Endothelial cell of umbilical vein (primary cell): ENCODE measurements around the gene GNAS-AS1. TPM values are rescaled to one million over a fixed set of nuclear protein-coding genes. Genes with fewer than 3 reads are reported as not detected.

Source experiments
- BruUV-seq: library from RNA; stranded (reverse); fragments of 400-500 nt; replicated peaks from 2 replicates; lab custom pipeline; 2021; lab: Mats Ljungman, UMichigan
- CTCF ChIA-PET: fragments of 300-600, 350-600 bp; sonication (Branson Sonifier 250); formaldehyde crosslinking; loops from one replicate; lab custom pipeline; 2021; ENCODE audit warnings: antibody characterized with exemption, inconsistent platforms; lab: Charles Lee
- POLR2A ChIA-PET: fragments of 300-600, 350-600 bp; sonication (Branson Sonifier 250); formaldehyde crosslinking; loops from one replicate; lab custom pipeline; 2021; ENCODE audit warnings: antibody characterized with exemption, inconsistent platforms; lab: Charles Lee
- DNase-seq: peaks from one replicate; pipeline ENCODE4 v3.0.0-alpha.2; 2011; ENCODE audit warnings: low read depth, low spot score
- FAIRE-seq: peaks from 2 replicates; lab custom pipeline; 2011; peaks lifted over from hg19 to GRCh38; lab: Jason Lieb, UNC
- H2AFZ ChIP-seq: 2 replicates; pipeline ENCODE4 v1.6.0; 2012; ENCODE audit warnings: low read depth, low read length, control low read depth, inconsistent platforms
- H3K27ac ChIP-seq: 2 replicates; pipeline ENCODE4 v1.5.1; 2011; ENCODE audit warnings: low read depth, mild to moderate bottlenecking, control low read depth, low read length, moderate library complexity; ENCODE audit not compliant: insufficient read depth
- H3K27me3 ChIP-seq, 2 experiments: 2 replicates each; pipeline versions ENCODE4 v1.6.0 to v1.6.1; 2011; ENCODE audit warnings: low read length in 2 of 2, mixed read lengths in 1 of 2; ENCODE audit not compliant: control insufficient read depth in 2 of 2, insufficient read depth in 2 of 2
- H3K36me3 ChIP-seq, 2 experiments: 2 replicates in 1 of 2; 3 replicates in 1 of 2; pipeline ENCODE4 v1.5.1; 2011; ENCODE audit warnings: low read length in 2 of 2, mild to moderate bottlenecking in 1 of 2, moderate library complexity in 1 of 2; ENCODE audit not compliant: control insufficient read depth in 2 of 2, insufficient read depth in 2 of 2; ENCODE audit errors: extremely low read depth in 1 of 2
- H3K4me1 ChIP-seq: 3 replicates; pipeline ENCODE4 v1.5.1; 2011; ENCODE audit warnings: mild to moderate bottlenecking, low read length; ENCODE audit not compliant: control insufficient read depth, insufficient read depth; ENCODE audit errors: extremely low read depth
- H3K4me2 ChIP-seq: 2 replicates; pipeline ENCODE4 v1.6.1; 2011; ENCODE audit warnings: low read length, control low read depth, mixed read lengths; ENCODE audit not compliant: insufficient read depth
- H3K4me3 ChIP-seq, 3 experiments: fragments of 200-600 bp in 1 of 3; sonication (generic), shearing (Covaris generic) in 1 of 3; replicated peaks in 1 of 3; 2 replicates each; pipeline ENCODE4 v1.5.1; 2011 to 2016; ENCODE audit warnings: control low read depth in 3 of 3, low read length in 3 of 3, mild to moderate bottlenecking in 2 of 3, inconsistent platforms in 1 of 3, low read depth in 1 of 3, moderate library complexity in 1 of 3; ENCODE audit not compliant: insufficient read depth in 1 of 3
- H3K79me2 ChIP-seq: 2 replicates; pipeline ENCODE4 v1.6.0; 2012; ENCODE audit warnings: low read length, inconsistent platforms; ENCODE audit not compliant: control insufficient read depth, insufficient read depth
- H3K9ac ChIP-seq: replicated peaks from 2 replicates; pipeline ENCODE3; 2011; ENCODE audit warnings: low read length, control low read depth; ENCODE audit not compliant: insufficient read depth; ENCODE audit errors: extremely low read depth
- H3K9me1 ChIP-seq: replicated peaks from 3 replicates; pipeline ENCODE4 v1.6.0; 2011; ENCODE audit warnings: mild to moderate bottlenecking, low read length; ENCODE audit not compliant: control insufficient read depth, insufficient read depth; ENCODE audit errors: extremely low read depth
- H3K9me3 ChIP-seq: replicated peaks from 2 replicates; pipeline ENCODE4 v1.5.1; 2012; ENCODE audit warnings: low read length, inconsistent platforms; ENCODE audit not compliant: control insufficient read depth, insufficient read depth
- H4K20me1 ChIP-seq: replicated peaks from 2 replicates; pipeline ENCODE3; 2011; ENCODE audit warnings: mild to moderate bottlenecking, low read length; ENCODE audit not compliant: control insufficient read depth, insufficient read depth; ENCODE audit errors: extremely low read depth
- CTCF ChIP-seq, 2 donors: IDR thresholded peaks; 1 replicate in 1 of 2; 2 replicates in 1 of 2; pipeline ENCODE4 v1.5.1; 2011; ENCODE audit warnings: low read length in 2 of 2, mild to moderate bottlenecking in 2 of 2, moderate library complexity in 2 of 2, control low read depth in 1 of 2, inconsistent platforms in 1 of 2, low read depth in 1 of 2; ENCODE audit not compliant: insufficient read depth in 1 of 2; ENCODE audit errors: extremely low read depth in 1 of 2
- EZH2 ChIP-seq: IDR thresholded peaks from 2 replicates; pipeline ENCODE4 v1.6.1; 2012; ENCODE audit warnings: borderline replicate concordance, low read depth, mild to moderate bottlenecking, moderate library complexity, low read length, inconsistent platforms; ENCODE audit not compliant: severe bottlenecking
- FOS ChIP-seq: IDR thresholded peaks from 2 replicates; pipeline ENCODE4 v1.6.1; 2011; ENCODE audit warnings: mild to moderate bottlenecking, low read length, moderate library complexity, borderline replicate concordance; ENCODE audit not compliant: insufficient read depth
- GATA2 ChIP-seq: IDR thresholded peaks from 2 replicates; pipeline ENCODE4 v1.7.0; 2011; ENCODE audit warnings: low read depth, mild to moderate bottlenecking, moderate library complexity, mixed read lengths, low read length; ENCODE audit not compliant: insufficient read length, insufficient read depth
- JUN ChIP-seq: IDR thresholded peaks from 2 replicates; pipeline ENCODE4 v1.6.1; 2011; ENCODE audit warnings: borderline replicate concordance, low read depth; ENCODE audit not compliant: insufficient read length, insufficient read depth
- MAX ChIP-seq: IDR thresholded peaks from 2 replicates; pipeline ENCODE4 v1.6.1; 2011; ENCODE audit not compliant: insufficient read depth, insufficient read length
- MYC ChIP-seq: IDR thresholded peaks from one replicate; pipeline ENCODE4 v1.6.1; 2011; ENCODE audit warnings: mild to moderate bottlenecking, low read depth, low read length
- POLR2A ChIP-seq: IDR thresholded peaks from 2 replicates; pipeline ENCODE4 v1.6.1; 2012; ENCODE audit warnings: low read depth, mild to moderate bottlenecking, control low read depth, low read length
- POLR2AphosphoS5 ChIP-seq: IDR thresholded peaks from 2 replicates; pipeline ENCODE4 v1.6.1; 2012; ENCODE audit warnings: low read depth, mild to moderate bottlenecking, control low read depth, low read length, moderate library complexity; ENCODE audit not compliant: insufficient read depth
- dilution Hi-C: fragments of 300-500 bp; cut with MboI; formaldehyde crosslinking; loops from one replicate; pipeline ENCODE4 v1.15.0; 2019; ENCODE audit warnings: low sequenced_read_pairs; ENCODE audit not compliant: extremely low pct_ligation_motif_present
- intact Hi-C: fragments of 100-400 bp; cut with micrococcal nuclease; formaldehyde crosslinking; loops from one replicate; pipeline ENCODE4 v1.10.0; 2022
- polyA plus RNA-seq, 4 experiments: library from polyadenylated mRNA; depleted of rRNA in 3 of 4; stranded (reverse) in 3 of 4; unstranded in 1 of 4; fragments of >200 nt; gene quantifications; 2 replicates each; pipeline versions ENCODE4 v1.2.1 to v1.2.3, GENCODE V29; 2011 to 2012; ENCODE audit warnings: missing spikeins in 1 of 4
- total RNA-seq: library from RNA; stranded (reverse); gene quantifications from 2 replicates; pipeline ENCODE4 v1.2.3, GENCODE V29; 2021

The GNAS-AS1 gene
- total and polyA plus RNA-seq, 2 donors (not counting 3 experiments of a cell fraction or from before 2014, with no cell fraction given) = 0.11 to 0.58 TPM

- dilution Hi-C loops = no loop called here
- BruUV-seq = no TSS peak
Observed at GRCh38 chr20:58882704-58883089, 32.0 kb upstream of the GNAS-AS1 start.

More at GRCh38 chr20:58882704-58883089, 32.0 kb upstream of the GNAS-AS1 start:
- Histone ChIP-seq H3K9ac (no peak overlapping the region), H3K4me3 (no peak overlapping the region), H2AFZ (no peak overlapping the region), H4K20me1 (no peaks in the 10 kb centered on the region), H3K9me3 (no peaks in the 10 kb centered on the region), H3K4me1 (no peaks in the 10 kb centered on the region), H3K79me2 (no peaks in the 10 kb centered on the region), H3K27me3 (peaks cover 4 to 15% of the 10 kb centered on the region in 2 experiments), H3K36me3 (no peaks in the 10 kb centered on the region), H3K27ac (no peak overlapping the region), H3K9me1 (no peaks in the 10 kb centered on the region), H3K4me2 (no peak overlapping the region)
- intact Hi-C loops = no loop called here
- CTCF ChIA-PET = interaction anchor here (2.2 to 3.0 kb wide), 2 partner anchors 13 to 17 kb away, joined by 5 to 14 read pairs; no protein-coding TSS in a partner anchor
- FAIRE-seq (no peak), DNase-seq (no peak)
- POLR2A ChIA-PET = no interaction called here
- TF ChIP-seq JUN (no peak), MYC (no peak), POLR2A (no peak), GATA2 (no peak), MAX (no peak), EZH2 (no peak), POLR2AphosphoS5 (no peak), FOS (no peak), CTCF (IDR thresholded peaks at IDR 0.05; ENCODE audit: extremely low read depth in 1 of 2, insufficient read depth in 1 of 2, low read depth in 1 of 2, low read length in 2 of 2) (no peak)
